Gastrocnemius medialis (tissue), 4 donors: ENCODE data around the gene ZNF446.

Experiments
- CTCF ChIP-seq, 5 experiments: fragments of 450-650 bp in 3 of 5; fragments of 200-600 bp in 2 of 5; sonication (generic) in 2 of 5; IDR thresholded peaks in 4 of 5; conservative IDR thresholded peaks in 1 of 5; 1 replicate in 4 of 5; 2 replicates in 1 of 5; pipeline ENCODE4 v1.5.1; 2016 to 2019; ENCODE audit warnings: antibody characterized with exemption in 5 of 5, mild to moderate bottlenecking in 3 of 5, moderate library complexity in 3 of 5
- POLR2A ChIP-seq, 2 donors: fragments of 450-650 bp; IDR thresholded peaks; one replicate each; pipeline ENCODE4 v1.6.1; 2017; ENCODE audit warnings: antibody characterized with exemption in 2 of 2, mild to moderate bottlenecking in 2 of 2, moderate library complexity in 2 of 2

- TF ChIP-seq CTCF (IDR thresholded peaks at IDR 0.05 in 4 of 5, conservative IDR thresholded peaks at IDR 0.05 in 1 of 5) (no peak), POLR2A (IDR thresholded peaks at IDR 0.05) (no peak)
These were observed 40.2 kb downstream of the ZNF446 start for GRCh38 chr19:58516246-58516836.
